Measurements from ENCODE around the gene CSPG4.

DNA sequence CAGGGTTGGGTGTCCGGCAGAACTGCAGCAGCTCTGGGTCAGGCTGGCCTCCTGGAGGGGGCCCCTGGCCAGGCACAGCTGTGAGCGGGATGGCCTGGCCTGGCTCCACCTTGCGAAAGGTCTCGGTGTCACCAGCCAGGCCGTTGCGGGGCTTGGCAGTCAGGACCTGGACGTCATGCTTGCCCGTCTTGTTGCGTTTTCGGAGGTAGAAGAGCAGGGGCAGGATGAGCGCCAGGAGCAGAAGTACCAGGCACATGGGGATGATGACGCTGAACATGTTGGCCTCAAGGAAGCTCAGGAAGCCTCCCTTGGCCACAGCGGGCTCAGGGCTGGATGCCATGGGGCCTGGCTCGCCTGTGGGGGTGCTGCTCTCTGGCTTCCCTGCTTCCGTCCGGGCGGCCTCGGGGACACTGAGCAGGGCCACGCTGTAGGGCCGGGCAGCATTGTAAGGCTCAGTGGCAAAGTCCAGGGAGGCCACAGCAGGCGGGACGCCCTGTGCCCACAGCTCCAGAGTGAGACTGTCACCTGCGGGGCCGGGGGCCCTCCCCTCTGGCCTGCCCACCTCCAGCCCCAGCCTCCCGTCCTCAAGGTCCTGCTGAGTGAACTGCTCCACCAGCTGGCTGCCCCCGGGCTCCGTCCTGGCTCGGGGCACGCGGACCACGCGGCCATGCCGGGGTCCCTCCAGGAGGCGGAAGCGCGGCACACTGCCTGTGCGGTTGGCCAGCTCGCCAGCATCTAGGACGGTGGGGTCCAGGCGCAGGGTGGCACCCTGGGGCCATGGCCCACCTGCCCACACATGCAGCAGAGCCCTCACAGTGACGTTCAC, 36.9 kb downstream of the CSPG4 start:
- TF ChIP-seq, protein P1, sequence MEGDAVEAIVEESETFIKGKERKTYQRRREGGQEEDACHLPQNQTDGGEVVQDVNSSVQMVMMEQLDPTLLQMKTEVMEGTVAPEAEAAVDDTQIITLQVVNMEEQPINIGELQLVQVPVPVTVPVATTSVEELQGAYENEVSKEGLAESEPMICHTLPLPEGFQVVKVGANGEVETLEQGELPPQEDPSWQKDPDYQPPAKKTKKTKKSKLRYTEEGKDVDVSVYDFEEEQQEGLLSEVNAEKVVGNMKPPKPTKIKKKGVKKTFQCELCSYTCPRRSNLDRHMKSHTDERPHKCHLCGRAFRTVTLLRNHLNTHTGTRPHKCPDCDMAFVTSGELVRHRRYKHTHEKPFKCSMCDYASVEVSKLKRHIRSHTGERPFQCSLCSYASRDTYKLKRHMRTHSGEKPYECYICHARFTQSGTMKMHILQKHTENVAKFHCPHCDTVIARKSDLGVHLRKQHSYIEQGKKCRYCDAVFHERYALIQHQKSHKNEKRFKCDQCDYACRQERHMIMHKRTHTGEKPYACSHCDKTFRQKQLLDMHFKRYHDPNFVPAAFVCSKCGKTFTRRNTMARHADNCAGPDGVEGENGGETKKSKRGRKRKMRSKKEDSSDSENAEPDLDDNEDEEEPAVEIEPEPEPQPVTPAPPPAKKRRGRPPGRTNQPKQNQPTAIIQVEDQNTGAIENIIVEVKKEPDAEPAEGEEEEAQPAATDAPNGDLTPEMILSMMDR (conservative IDR thresholded peaks at IDR 0.05) = no peak
- TF ChIP-seq EZH2 (IDR thresholded peaks at IDR 0.05; ENCODE audit: low read depth) = no peak
